Thoracic aorta (tissue), 2 donors: ENCODE data around the gene ADPRHL1. TPM values are rescaled to one million over a fixed set of nuclear protein-coding genes. Genes with fewer than 3 reads are reported as not detected.

Experiments
- ATAC-seq: fragments of 150-250 bp; one replicate; pipeline ENCODE4 v1.8.0; 2017; ENCODE audit warnings: low read depth; ENCODE audit not compliant: insufficient number of reproducible peaks, low FRiP score
- DNase-seq: peaks from one replicate; pipeline ENCODE4 v3.0.0-alpha.2; 2020; ENCODE audit warnings: low spot score
- H3K27ac ChIP-seq, 2 donors: fragments of 200-600 bp; sonication (generic); 1 replicate in 1 of 2; 2 replicates in 1 of 2; pipeline ENCODE4 v1.5.1; 2016; ENCODE audit warnings: mild to moderate bottlenecking in 2 of 2, moderate library complexity in 2 of 2
- H3K27me3 ChIP-seq: fragments of 200-600 bp; sonication (generic); replicated peaks from 2 replicates; pipeline ENCODE4 v1.6.0; 2016; ENCODE audit warnings: mild to moderate bottlenecking; ENCODE audit not compliant: insufficient read depth
- H3K36me3 ChIP-seq: fragments of 200-600 bp; sonication (generic); one replicate; pipeline ENCODE4 v1.5.1; 2016
- H3K4me1 ChIP-seq, 2 donors: fragments of 200-600 bp; sonication (generic); 1 replicate in 1 of 2; 2 replicates in 1 of 2; pipeline versions ENCODE4 v1.5.1 to v1.6.0; 2016; ENCODE audit warnings: low read depth in 2 of 2, mild to moderate bottlenecking in 1 of 2; ENCODE audit not compliant: control insufficient read depth in 1 of 2
- H3K4me3 ChIP-seq: fragments of 200-600 bp; sonication (generic); 2 replicates; pipeline ENCODE4 v1.5.1; 2016; ENCODE audit warnings: mild to moderate bottlenecking
- H3K9me3 ChIP-seq: fragments of 200-600 bp; sonication (generic); 2 replicates; pipeline ENCODE4 v1.5.1; 2016
- total RNA-seq, 2 donors: library from RNA; depleted of rRNA; stranded (reverse); fragments of >200 nt; gene quantifications; one replicate each; pipeline versions ENCODE4 v1.1.0 to v1.2.3, GENCODE V29; 2016
- TF ChIP-seq, protein P1 (sequence below): fragments of 200-600 bp; sonication (generic); IDR thresholded peaks from one replicate; pipeline ENCODE4 v1.5.1; 2019; ENCODE audit warnings: antibody characterized with exemption

ADPRHL1 gene
- total RNA-seq, 2 donors from 2014 or later: 11.8 to 12.6 TPM

DNA sequence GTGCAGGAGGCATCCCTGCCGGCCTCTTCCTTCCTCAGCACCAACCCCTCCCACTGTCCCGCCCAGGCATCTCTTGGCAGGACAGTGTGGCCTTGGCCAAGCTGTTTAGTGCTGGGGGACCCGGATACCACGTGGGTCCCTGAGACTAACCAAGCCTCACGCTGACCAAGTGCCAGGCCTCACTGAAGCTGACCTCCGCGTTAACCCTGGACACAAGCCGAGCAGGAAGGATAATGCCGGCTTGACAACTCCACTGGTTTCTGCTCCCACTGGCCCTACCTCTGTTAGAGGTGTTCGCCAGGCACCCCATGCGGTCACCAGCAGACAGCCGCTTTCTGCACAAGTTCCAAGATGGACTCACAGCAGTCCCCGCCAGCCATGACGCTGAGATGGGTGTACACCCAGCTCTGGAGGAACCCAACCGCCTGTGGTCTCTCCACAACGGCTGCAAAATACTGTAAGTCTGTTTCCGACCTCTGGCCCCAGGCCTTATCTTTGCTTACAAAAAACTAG is 101.7 kb downstream of the ADPRHL1 start:
- Histone ChIP-seq H3K27me3 (no peaks in the 10 kb centered on the region), H3K9me3 (no peaks in the 10 kb centered on the region), H3K4me3 (no peak overlapping the region), H3K4me1 (no peaks in the 10 kb centered on the region), H3K27ac (no peak overlapping the region), H3K36me3 (peaks cover 3% of the 10 kb centered on the region)
- TF ChIP-seq, protein P1, sequence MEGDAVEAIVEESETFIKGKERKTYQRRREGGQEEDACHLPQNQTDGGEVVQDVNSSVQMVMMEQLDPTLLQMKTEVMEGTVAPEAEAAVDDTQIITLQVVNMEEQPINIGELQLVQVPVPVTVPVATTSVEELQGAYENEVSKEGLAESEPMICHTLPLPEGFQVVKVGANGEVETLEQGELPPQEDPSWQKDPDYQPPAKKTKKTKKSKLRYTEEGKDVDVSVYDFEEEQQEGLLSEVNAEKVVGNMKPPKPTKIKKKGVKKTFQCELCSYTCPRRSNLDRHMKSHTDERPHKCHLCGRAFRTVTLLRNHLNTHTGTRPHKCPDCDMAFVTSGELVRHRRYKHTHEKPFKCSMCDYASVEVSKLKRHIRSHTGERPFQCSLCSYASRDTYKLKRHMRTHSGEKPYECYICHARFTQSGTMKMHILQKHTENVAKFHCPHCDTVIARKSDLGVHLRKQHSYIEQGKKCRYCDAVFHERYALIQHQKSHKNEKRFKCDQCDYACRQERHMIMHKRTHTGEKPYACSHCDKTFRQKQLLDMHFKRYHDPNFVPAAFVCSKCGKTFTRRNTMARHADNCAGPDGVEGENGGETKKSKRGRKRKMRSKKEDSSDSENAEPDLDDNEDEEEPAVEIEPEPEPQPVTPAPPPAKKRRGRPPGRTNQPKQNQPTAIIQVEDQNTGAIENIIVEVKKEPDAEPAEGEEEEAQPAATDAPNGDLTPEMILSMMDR: no peak
- DNase-seq: no peak
- no peak for ATAC-seq

DNA sequence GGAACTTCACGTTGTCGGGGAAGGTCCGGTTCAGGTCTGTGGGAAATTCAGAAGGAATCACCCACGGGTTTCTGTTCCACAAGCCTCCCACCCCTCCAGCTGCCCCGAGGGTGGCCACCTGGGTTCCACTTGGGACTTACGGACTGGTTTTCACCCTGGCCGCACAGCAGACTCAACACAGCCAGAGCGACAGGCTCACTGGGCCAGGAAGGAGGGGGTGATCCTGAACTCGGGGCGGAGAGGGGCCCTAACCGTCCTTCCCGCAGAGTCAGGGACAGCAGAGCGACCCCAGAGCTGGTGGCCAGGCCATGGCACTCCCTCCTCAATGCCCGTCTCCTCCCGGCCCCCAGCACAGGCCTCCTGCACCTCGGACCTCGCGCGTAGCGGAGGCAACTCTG is 102.4 kb downstream of the ADPRHL1 start:
- H3K36me3 ChIP-seq: peaks cover 3% of the 10 kb centered on the region
- no peak overlapping the region for H3K4me3 ChIP-seq
- H3K27me3 ChIP-seq: no peaks in the 10 kb centered on the region
- TF ChIP-seq, protein P1: no peak
- DNase-seq (no peak), ATAC-seq (no peak)
- H3K4me1 ChIP-seq: no peaks in the 10 kb centered on the region
- no peaks in the 10 kb centered on the region for H3K9me3 ChIP-seq
- no peak overlapping the region for H3K27ac ChIP-seq

DNA sequence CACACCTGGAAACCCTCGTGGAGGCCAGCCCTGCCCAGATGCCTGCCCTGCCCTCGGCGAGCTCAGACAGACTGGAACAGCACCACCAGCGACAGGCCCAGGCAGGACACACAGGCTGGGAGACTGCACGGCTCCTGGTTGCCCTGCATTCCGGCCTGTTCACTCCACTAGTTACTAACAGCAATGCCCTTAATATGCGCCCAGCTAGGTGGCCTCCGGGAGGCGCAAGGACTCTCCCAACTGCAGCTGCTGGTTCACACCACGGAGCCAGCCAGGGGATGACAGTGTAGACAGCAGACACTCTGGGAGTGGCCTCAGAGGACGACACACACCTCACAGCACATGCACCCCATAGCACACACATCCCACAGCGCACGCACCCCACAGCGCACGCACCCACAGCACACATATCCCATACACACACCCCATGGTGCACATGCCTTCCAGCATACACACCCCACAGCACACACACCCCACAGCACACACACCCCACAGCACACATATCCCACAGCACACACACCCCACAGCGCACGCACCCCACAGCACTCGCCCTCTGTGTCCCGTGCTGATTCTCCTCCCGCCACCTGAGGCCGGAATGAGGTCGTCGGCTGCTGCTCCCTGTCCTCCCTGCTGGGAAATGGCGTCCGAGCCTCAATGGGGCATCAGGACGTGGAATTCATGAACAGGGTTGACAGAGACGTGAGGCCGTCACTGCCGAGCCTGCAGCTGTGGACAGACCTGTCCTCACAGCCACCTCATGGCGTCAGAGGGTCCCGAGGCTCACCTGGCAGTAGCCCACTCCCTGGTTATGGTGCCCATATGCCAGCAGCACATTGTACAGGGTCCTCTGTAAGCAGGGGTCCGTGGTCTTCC is 103.0 kb downstream of the ADPRHL1 start:
- no peak for ATAC-seq
- Histone ChIP-seq H3K27me3 (no peaks in the 10 kb centered on the region), H3K4me1 (no peaks in the 10 kb centered on the region), H3K27ac (no peak overlapping the region), H3K4me3 (no peak overlapping the region), H3K9me3 (no peaks in the 10 kb centered on the region), H3K36me3 (peaks cover 3% of the 10 kb centered on the region)
- TF ChIP-seq, protein P1: no peak
- no peak for DNase-seq

Other genes starting within 250 kb of the ADPRHL1 start
- 10 to 100 TPM; 46.8 to 55.4 TPM for gene PCID2, start 244.8 kb downstream of the ADPRHL1 start, total RNA-seq
- 100 to 1,000 TPM; 112 to 156 TPM for gene CUL4A, start 243.9 kb downstream of the ADPRHL1 start, total RNA-seq
- gene LAMP1, start 156.2 kb downstream of the ADPRHL1 start, total RNA-seq: 100 to 1,000 TPM; 145 to 210 TPM
- gene GRTP1, start 89.4 kb downstream of the ADPRHL1 start, total RNA-seq: 1 to 10 TPM; 1.9 to 5.6 TPM
- gene DCUN1D2, start 37.2 kb upstream of the ADPRHL1 start, total RNA-seq: 10 to 100 TPM in 1 of 2 donors, 1 to 10 TPM in 1; 7.3 to 29.8 TPM
- gene TFDP1, start 131.3 kb upstream of the ADPRHL1 start, total RNA-seq: 10 to 100 TPM; 39.3 to 49.3 TPM
- under 1 TPM in 1 of 2 donors, not detected in 1; 0.85 TPM for gene ATP4B, start 204.7 kb upstream of the ADPRHL1 start, total RNA-seq
- gene GRK1, start 213.7 kb upstream of the ADPRHL1 start, total RNA-seq: not detected